Smooth muscle cell of the coronary artery (primary cell): ENCODE measurements around the gene GAK. TPM values are rescaled to one million over a fixed set of nuclear protein-coding genes. Genes with fewer than 3 reads are reported as not detected.

ENCODE experiments used
- total RNA-seq: library from RNA; depleted of rRNA; stranded (reverse); fragments of >200 nt; gene quantifications from 2 replicates; pipeline ENCODE4 v1.2.3, GENCODE V29; 2014; ENCODE audit warnings: low replicate concordance

Gene GAK
- 36.7 and 48.7 TPM in 2 replicates for total RNA-seq

GRCh38 chr4:931960-932712, at the start of gene GAK, which contains the start of gene TMEM175:
Gene GAK (minus strand): TSS chr4:932316. CDS start chr4:932187, 129 bp downstream.
Gene TMEM175 (plus strand): TSS chr4:932460. CDS start chr4:947740, 15,280 bp downstream.

GRCh38 chr4:973431-974397, 41.6 kb upstream of the GAK start, which contains the start of gene DGKQ:
Gene DGKQ (minus strand): TSS chr4:973569. CDS start chr4:973482, 87 bp downstream.

GRCh38 chr4:825971-826330, 106.2 kb downstream of the GAK start, which contains the start of gene CPLX1:
Gene CPLX1 (minus strand): TSS chr4:826129. CDS start chr4:824522, 1,607 bp downstream.

Other genes with a start within 250 kb of the GAK start
- gene SLC49A3, start 243.2 kb downstream of the GAK start, total RNA-seq: 1.1 and 9.8 TPM in 2 replicates
- 39.3 and 63.1 TPM in 2 replicates for gene PCGF3, start 226.5 kb downstream of the GAK start, total RNA-seq
- not detected in 2 replicates for gene CPLX1, start 106.2 kb downstream of the GAK start, total RNA-seq
- gene TMEM175, start 144 bp upstream of the GAK start, total RNA-seq: 16.2 and 22.1 TPM in 2 replicates
- 14.3 TPM in 2 replicates for gene DGKQ, start 41.3 kb upstream of the GAK start, total RNA-seq
- gene IDUA, start 54.7 kb upstream of the GAK start, total RNA-seq: 7.0 and 12.9 TPM in 2 replicates
- 0.08 and 0.35 TPM in 2 replicates for gene SLC26A1, start 61.1 kb upstream of the GAK start, total RNA-seq
- gene FGFRL1, start 79.3 kb upstream of the GAK start, total RNA-seq: 20.1 and 25.5 TPM in 2 replicates
- gene RNF212, start 181.2 kb upstream of the GAK start, total RNA-seq: 0.60 and 0.82 TPM in 2 replicates
- 3.5 and 79.9 TPM in 2 replicates for gene SPON2, start 240.3 kb upstream of the GAK start, total RNA-seq